ENCODE data around the gene OR2Y1.
"Not testable (repeated sequence)": the region's sequence is repeated elsewhere in the genome, so short reads cannot be mapped to it uniquely, and the experiment has no call there.

Gene OR2Y1, protein sequence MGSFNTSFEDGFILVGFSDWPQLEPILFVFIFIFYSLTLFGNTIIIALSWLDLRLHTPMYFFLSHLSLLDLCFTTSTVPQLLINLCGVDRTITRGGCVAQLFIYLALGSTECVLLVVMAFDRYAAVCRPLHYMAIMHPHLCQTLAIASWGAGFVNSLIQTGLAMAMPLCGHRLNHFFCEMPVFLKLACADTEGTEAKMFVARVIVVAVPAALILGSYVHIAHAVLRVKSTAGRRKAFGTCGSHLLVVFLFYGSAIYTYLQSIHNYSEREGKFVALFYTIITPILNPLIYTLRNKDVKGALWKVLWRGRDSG

DNA sequence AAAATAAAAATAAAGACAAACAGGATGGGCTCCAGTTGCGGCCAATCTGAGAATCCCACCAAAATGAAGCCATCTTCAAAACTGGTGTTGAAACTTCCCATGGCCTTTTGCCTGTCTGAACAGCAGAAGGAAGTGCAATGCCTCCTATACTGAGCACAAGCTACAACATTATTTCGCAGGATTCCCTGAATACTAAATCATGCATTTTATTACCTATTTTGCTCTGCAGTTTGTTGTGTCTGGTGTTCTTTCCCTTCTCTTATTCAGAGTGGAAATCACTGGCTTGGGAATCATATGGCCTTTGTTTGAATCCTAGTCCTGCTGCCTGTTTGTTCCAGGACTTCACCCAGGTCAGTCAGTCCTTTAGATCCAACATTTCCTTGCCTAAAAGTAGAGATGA, at the start of gene OR2Y1:
TSS of gene OR2Y1 (minus strand) at position 101 of the 400 bp plus-strand sequence. CDS start at position 101, 0 bp downstream.
- no peak for DNase-seq (ENCODE audit: low spot score)

DNA sequence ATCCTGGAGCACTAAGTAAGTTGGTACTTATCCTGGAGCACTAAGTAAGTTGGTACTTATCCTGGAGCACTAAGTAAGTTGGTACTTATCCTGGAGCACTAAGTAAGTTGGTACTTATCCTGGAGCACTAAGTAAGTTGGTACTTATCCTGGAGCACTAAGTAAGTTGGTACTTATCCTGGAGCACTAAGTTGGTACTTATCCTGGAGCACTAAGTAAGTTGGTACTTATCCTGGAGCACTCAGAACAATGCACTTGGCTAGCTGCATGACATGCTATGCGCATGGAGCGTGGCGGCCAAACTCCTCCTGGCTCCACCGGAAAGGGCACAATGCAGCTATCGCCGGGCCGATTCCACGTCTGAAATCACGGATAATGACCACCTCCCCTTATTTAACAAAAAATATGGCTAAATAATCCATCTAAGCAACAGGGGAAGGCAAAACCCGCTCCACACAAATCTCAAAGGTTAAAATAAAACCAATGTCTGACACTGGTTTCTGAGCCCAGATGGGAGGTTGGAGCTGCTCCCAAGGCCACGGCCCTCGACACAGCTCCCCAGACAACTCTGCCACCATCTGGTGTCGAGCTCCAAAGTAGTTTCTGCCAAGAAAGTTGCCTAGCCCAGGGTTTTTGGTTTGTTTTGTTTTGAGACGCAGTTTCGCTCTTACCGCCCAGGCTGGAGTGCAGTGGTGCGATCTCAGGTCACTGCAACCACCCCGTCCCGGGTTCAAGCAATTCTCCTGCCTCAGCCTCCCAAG, 49.0 kb upstream of the OR2Y1 start:
- DNase-seq (ENCODE audit: low spot score): not testable (repeated sequence)

DNA sequence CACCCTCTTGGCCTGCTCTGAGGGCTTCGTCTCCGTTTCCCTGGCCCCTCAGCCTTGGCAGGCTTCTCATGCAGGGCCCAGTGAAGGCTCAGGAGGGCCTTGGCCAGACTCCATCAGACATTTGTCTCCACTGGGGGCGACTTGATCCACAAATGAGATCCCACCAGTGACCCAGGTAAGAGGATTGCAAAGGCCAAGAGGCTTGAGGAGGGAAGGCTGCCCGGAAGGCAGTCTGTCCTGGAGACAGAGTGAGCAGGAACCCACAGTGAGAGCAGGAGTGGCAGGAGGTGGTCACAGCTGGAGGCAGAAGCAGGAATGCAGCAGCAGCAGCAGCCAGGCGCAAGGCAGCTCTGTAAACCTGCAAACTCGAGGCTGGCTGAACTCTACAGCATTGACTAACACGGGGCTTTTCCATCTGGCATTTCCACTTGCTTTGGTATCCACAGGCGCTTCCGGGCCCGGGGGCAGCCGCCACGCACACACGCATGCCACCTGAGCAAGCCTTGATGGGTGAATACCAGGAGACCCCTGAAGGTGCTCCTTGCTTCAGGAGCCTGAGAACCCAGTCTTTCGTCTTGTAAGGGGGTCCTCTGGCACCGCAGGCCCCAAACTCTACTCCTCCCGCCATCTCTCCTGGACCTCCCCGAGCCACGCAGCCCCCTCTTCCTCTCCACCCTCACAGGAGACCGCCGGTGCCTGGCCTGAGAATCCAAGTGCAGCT, 48.0 kb upstream of the OR2Y1 start:
- no peak for DNase-seq (ENCODE audit: low spot score)

DNA sequence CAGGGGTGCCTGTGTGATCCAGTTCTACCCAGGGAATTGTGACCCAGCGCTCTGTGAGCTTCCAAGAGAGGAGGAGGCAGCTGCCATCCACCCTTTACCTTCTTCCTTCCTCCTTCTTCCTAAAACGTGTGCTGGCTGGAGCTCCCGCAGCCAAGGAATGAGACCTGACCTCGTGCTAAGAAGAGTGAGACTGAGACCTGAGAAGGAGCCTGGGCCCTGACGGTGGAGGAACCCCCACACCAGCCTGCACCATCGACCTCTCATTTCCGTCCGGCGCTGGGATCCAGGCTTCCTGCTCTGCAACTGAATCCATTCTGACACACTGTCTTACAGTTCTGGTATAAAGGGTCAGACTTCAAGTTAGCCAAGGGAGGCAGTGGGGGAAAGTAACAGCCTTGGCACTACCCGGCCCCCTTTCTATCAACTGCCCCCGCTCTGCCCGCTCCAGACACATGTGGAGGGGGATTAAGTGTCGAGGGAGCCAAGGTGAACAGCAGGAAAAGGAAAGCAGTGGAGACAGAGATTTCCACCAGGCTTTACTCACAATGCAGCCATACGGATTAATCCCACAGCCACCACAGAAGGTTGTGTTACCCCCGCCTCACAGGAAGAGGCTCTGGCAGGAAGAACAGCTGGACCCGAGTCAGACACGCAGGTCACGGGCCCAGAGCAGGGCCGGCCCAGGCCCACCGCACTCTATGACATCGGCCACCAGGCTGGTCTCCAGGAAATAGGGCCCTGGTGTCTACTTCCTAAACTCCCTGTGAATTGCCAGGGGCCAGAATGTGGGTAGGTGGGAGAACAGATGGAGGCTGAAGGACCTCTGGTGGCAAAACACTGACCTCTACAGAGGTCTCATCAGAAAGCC, 46.9 kb upstream of the OR2Y1 start:
- no peak for DNase-seq (ENCODE audit: low spot score)

DNA sequence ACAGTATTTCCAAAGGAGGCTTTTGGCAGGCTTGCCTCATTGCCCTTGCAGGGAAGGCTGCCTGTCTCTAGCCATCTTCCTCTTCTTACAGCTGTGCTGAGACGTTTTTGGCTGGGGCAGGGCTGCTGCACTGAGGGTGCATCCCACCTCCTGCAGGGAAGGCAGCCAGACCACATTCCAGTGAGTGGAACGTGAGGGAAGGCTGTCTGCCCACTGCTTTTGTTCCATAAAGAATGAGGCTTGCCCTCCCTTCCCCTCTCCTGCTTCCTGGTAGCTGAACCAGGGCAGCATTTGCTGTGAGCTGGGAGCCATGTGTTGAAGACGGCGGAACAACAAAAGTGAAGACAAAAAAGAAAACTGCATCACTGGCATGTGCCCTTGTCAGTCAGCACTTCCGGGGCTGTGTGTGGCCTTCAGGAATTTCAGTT, 46.0 kb upstream of the OR2Y1 start:
- DNase-seq (ENCODE audit: low spot score): no peak

DNA sequence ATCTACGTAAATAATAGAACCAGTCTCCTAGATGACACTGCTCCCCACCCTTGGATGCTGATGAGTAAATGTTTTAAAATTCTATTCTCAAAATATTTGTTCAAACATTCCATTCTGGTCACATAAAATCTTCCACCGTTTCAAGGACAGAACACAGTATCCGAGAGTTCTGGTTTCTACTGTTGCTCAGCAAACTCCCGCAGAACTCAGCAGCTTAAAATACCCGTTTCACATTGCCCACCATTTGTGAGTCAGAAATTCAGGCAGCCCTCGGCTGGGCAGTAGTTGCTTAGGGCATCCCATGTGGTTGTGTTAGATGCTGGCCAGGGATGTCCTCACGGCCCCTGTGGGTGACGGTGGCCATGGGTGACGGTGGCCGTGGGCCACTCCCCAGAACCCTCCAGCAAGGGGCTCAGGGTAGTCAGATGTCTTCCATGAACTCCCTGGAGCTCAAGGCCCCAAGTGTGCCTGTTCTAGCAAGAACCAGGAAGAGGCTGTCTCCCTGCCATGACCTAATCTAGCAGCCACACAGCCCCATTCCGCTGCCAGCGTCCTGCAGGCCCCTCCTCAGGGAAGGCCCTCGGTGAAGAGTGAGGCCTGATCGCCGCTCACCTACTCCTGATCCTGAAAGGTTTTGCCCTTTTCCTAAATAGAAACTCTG, 45.4 kb upstream of the OR2Y1 start:
- DNase-seq (ENCODE audit: low spot score): no peak

DNA sequence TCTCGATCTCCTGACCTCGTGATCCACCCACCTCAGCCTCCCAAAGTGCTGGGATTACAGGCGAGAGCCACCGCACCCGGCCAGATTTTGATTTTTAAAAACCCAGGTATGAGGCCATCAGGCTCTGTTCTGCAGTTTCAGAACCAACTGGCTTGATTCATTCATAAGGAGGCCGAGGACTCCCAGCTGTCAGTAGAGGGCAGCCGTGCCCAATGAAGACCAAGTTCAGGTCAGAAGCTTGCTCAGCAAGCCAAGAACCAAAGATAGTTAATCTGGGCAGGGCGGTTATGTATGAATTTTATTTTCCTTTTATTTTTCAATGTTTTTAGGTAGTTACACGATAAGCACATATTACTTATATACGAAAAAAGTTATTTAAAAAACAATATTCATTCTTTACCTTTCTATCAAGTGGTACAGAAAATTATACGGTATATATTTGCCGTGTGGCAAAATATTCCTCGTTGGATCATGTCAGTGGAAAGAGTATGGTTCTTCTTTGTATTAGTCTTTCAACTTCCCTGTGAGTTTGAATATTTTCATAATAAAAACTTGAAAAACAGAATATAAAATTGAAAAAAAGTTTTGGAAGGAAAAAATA, 44.7 kb upstream of the OR2Y1 start:
- peak; percentile 91 for DNase-seq (ENCODE audit: low spot score)

DNA sequence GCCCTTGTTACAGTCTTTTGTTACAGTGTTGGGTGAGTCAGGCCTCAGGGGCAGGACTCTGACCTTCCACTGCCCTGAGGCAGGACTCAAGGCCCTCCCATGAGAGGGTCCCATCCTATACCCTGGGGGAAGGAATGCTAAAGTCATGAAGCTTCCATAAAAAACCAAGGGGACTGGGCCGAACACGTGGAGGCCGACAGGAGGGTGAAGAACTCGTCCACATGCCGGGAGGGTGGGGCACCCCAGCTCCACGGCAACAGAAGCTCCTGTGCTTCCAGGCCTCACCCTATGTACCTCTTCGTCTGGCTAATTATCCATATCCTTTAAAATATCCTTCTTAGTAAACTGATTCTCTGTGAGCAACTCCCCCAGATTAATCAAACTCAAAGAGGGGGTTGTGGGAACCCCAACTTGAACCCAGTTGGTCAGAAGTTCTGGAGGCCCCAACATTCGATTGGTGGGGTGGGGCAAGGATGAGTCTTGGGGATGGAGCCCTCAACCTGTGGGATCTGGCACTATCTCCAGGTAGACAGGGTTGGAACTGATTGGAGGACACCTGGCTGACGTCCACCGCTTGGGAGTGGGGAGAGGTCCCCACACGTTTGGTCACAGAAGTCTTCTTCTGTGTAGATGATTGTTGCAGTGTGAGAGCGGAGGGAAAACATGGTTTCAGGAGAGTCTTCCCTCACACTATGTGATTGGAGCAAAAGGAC, 43.6 kb upstream of the OR2Y1 start:
- DNase-seq (ENCODE audit: low spot score): no peak

DNA sequence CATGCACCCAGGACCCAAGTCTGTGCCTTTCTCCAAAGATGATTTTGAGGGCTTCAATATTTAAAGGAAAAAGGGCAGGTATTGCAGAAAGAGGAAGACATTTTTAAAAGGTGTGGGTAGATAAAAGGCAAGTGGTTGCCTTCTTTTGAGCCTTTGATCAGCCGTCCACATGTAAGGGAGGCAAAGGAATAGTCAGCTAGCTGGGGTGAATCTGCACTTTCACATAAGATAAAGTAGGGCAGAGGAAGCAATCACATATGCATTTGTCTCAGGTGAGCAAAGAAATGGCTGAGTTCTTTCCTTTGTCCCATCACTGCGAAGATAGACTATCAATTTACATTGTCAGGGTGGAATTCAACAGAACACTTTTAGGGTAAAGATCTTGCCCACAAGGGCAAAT, 42.9 kb upstream of the OR2Y1 start:
- no peak for DNase-seq (ENCODE audit: low spot score)

DNA sequence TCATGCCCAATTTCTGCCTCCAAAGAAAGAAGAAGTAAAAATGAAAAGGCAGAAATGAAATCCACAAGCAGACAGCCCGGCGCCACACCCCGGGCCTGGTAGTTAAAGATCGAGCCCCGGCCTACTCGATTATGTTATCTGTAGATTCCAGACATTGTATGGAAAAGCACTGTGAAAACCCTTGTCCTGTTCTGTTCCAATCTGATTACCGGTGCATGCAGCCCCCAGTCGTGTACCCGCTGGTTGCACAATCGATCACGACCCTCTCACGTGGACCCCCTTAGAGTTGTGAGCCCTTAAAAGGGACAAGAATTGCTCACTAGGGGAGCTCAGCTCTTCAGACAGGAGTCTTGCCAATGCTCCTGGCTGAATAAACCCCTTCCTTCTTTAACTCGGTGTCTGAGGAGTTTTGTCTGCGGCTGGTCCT, 42.1 kb upstream of the OR2Y1 start:
- DNase-seq (ENCODE audit: low spot score): not testable (repeated sequence)

DNA sequence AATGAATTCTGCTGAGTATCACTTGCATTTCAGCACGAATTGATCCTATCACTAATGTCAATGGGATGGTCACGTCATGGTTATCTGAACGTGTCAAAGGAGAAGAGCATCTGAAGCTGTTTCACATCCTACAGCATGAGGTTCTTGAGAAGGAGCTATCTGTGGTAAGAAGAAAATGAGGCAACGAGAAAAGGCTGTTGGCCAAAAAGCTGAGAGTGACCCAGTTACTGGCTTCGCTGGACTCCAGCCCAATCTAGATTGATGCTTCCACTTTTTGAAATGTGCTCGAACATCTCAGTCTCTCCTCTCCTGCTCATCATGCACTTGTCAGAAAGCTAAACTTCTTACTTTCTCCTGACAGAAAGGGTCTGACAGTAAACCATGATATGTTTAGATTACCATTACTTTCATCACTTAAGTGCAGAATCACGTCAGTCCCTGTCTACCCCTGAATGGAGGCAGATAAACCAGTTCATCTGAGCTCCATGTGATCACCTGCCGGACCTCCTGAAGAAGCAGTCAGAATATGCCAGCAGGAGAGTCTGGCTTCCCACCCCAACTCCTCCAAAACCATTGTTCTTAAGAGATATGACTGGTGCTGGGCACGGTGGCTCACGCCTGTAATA, 40.2 kb upstream of the OR2Y1 start:
- no peak for DNase-seq (ENCODE audit: low spot score)

DNA sequence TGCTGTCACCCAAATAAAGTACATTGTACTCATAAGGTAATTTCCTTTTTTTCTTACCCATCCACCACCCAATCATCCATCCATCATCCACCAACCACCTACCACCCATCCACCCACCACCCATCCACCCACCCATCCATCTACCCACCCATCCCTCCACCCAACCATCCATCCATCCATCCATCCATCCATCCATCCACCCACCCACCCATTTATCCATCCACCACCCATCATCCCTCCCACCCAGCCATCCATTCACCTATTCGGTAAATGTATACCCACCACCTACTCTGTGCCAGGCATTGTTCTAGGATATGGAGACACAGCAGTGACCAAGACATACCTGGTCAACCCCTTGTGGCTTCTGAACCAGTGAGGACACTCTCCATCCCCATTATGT, 37.6 kb upstream of the OR2Y1 start:
- no peak for DNase-seq (ENCODE audit: low spot score)

DNA sequence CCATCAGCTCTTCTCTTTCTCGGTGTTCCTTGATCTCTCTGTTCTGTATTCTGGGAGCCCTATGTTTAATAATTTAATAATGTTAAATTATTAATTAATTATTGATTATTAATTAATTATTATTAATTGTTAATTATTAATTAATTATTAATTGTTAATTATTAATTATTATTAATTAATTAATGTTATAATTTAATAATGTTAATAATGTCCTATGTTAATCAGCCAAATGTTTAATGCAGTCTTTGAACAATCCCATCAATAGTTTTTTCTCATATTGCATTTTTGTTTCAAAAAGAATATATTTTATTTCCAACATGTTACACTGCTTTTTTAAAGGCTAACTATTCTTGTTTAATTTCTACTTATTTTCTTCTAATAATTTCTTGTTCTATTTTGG, 36.5 kb upstream of the OR2Y1 start:
- no peak for DNase-seq (ENCODE audit: low spot score)

DNA sequence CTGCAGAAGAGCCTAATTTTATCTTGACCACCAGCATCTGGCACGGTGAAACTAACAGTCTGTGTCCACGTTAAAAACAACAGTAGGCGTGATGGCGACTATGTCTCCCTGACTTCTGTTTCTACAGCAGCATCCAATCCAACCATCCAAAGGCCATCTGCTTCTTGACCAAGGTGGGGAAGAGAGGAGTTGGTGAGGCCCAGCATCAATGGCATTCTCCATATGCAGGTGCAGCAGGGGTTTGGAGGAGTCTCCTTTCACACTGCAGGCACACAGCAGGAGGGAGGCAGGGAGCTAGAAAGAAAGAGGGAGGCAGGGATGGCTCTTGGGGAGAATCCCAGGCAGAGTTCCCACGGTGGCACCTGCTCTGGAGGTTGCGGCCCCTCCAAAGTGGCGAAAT, 35.8 kb upstream of the OR2Y1 start:
- no peak for DNase-seq (ENCODE audit: low spot score)

DNA sequence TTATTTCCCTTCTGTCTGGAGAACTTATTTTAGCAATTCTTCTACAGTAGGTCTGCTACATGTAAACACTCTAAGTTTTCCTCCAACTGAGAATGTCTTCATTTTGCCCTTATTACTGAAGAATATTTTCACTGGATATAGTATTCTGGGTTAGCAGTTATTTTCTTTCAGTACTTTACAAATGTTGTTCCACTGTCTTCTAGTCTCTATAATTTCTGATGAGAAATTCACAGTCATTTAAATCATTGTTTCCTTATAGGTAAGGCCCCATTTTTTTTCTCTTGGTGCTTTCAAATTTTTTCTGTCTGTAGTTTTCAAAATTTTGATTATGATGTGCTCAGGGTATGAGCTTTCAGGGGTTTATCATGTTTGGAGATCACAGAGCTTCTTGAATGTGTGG, 32.0 kb upstream of the OR2Y1 start:
- no peak for DNase-seq (ENCODE audit: low spot score)

DNA sequence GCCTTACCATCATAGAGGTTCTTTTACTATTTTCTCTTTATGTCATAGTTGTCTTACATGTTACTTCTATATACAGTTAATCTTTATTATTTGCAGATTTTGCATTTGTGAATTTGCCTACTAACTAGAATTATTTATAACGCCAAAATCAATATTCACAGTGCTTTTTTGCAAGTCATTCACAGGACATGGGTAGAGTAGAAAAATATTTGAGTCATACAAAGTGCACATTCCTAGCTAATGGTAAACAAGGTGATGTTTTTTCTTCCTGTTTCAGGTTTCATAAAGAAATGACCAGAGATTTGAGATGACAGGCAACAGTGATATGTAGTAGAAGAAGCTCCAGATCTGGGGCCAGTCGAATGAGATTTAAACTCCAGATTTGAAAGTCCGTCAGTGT, 30.0 kb upstream of the OR2Y1 start:
- DNase-seq (ENCODE audit: low spot score): no peak

DNA sequence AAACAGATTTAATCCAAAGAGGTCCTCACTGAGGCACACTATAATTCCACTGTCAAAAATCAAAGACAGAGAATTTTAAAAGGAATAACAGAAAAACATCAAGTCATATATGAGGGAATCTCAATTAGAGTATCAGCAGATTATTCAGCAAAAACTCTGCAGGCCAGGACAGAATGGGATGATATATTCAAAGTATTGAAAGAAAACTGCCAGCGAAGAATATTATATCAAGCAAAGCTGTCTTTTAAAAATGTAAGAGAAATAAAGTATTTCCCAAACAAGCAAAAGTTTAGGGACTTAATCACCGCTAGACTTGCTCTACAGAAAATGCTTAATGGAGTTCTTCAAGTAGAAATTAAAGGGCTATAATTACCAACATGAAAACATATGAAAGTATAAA, 15.7 kb upstream of the OR2Y1 start:
- DNase-seq (ENCODE audit: low spot score): no peak

DNA sequence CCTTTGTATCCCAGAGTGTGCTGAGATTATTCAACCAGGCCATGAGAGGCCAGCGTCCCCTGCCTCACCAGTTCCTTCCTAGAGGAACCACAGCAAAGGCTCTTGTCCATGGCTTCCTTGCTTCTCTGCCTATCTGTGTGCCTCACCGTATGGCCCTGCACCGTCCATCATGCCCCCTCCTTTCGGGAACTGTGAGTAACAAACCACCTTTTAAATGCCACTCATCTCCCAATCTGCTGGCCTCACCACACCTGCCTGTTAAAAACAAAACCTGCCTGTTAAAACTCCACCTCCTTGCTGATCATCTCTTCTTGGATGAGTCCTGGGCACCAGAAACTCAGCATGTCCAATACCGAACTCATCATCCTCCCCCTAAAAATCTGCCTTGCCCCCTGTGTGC, 4.4 kb upstream of the OR2Y1 start:
- DNase-seq (ENCODE audit: low spot score): no peak

DNA sequence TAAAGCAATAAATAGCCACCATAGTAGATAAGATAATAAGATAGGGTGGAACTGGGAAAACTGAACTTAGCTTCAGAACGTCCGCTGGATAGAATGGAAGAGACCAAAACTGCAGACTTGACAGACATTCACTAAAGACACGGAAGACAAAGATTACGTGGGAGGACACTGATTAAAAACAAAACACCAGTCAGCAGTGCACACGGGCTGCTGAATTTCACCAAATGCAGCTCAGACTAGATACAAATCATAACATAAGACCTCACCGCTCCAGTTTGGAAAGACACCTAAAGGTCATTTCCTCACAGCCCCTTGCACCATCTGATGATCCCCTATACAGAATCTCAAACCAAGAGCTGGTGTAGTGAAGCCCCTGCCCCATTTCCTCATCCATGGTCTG, 2.9 kb upstream of the OR2Y1 start:
- no peak for DNase-seq (ENCODE audit: low spot score)

DNA sequence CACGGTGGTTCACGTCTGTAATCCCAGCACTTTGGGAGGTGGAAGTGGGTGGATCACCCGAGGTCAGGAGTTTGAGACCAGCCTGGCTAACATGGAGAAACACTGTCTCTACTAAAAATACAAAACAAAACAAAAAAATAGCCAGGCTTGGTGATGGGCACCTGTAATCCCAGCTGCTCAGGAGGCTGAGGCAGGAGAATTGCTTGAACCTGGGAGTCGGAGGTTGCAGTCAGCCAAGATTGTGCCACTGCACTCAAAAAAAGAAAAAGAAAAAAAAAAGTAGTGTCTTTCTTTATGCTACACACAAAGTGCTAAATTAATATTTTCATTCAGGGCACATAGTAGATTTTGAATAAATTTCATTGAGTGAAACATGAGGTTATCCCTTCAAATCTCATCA, 1.1 kb upstream of the OR2Y1 start:
- not testable (repeated sequence) for DNase-seq (ENCODE audit: low spot score)
